Activated B cell treated with CpG ODN at 0.5 μM for 24 hours (primary cell): ENCODE measurements around the gene HOXB5. TPM values are rescaled to one million over a fixed set of nuclear protein-coding genes. Genes with fewer than 3 reads are reported as not detected.

Experiments
- ATAC-seq: fragments of 200-7000 bp; cut with Tn5 transposase; one replicate; pipeline ENCODE4 v1.10.0; 2021; ENCODE audit warnings: low read depth, mild to moderate bottlenecking, moderate library complexity
- CTCF ChIA-PET: fragments of 350-600 bp; sonication (Branson Sonifier 250); formaldehyde crosslinking; loops from one replicate; lab custom pipeline; 2021; ENCODE audit warnings: antibody characterized with exemption; lab: Charles Lee
- POLR2A ChIA-PET: fragments of 350-600 bp; sonication (Branson Sonifier 250); formaldehyde crosslinking; loops from one replicate; lab custom pipeline; 2021; ENCODE audit warnings: antibody characterized with exemption; lab: Charles Lee
- DNase-seq: peaks from one replicate; pipeline ENCODE4 v3.0.0; 2022
- H3K27ac Mint-ChIP-seq: one replicate; pipeline ENCODE4 v1.8.0; 2020; ENCODE audit warnings: mixed read lengths
- H3K27me3 Mint-ChIP-seq: one replicate; pipeline ENCODE4 v1.8.0; 2021; ENCODE audit warnings: mixed read lengths
- H3K36me3 Mint-ChIP-seq: one replicate; pipeline ENCODE4 v1.8.0; 2021; ENCODE audit warnings: low read depth, mixed read lengths
- H3K4me1 Mint-ChIP-seq: one replicate; pipeline ENCODE4 v1.8.0; 2021; ENCODE audit warnings: mixed read lengths
- H3K4me3 Mint-ChIP-seq: one replicate; pipeline ENCODE4 v1.8.0; 2020; ENCODE audit warnings: mild to moderate bottlenecking, mixed read lengths
- H3K9me3 Mint-ChIP-seq: one replicate; pipeline ENCODE4 v1.8.0; 2020; ENCODE audit warnings: mixed read lengths
- intact Hi-C: fragments of 100-400 bp; cut with micrococcal nuclease; formaldehyde crosslinking; loops from one replicate; pipeline ENCODE4 v1.15.1; 2024
- total RNA-seq: library from RNA; stranded (reverse); gene quantifications from 2 replicates; pipeline ENCODE4 v1.2.3, GENCODE V29; 2022
- TF ChIP-seq, protein P1 (sequence below): fragments of 200-600 bp; IDR thresholded peaks from one replicate; pipeline ENCODE4 v1.8.0; 2022; ENCODE audit warnings: antibody characterized with exemption, mild to moderate bottlenecking

HOXB5 gene
- total RNA-seq, 1 donor from 2014 or later: not detected

DNA sequence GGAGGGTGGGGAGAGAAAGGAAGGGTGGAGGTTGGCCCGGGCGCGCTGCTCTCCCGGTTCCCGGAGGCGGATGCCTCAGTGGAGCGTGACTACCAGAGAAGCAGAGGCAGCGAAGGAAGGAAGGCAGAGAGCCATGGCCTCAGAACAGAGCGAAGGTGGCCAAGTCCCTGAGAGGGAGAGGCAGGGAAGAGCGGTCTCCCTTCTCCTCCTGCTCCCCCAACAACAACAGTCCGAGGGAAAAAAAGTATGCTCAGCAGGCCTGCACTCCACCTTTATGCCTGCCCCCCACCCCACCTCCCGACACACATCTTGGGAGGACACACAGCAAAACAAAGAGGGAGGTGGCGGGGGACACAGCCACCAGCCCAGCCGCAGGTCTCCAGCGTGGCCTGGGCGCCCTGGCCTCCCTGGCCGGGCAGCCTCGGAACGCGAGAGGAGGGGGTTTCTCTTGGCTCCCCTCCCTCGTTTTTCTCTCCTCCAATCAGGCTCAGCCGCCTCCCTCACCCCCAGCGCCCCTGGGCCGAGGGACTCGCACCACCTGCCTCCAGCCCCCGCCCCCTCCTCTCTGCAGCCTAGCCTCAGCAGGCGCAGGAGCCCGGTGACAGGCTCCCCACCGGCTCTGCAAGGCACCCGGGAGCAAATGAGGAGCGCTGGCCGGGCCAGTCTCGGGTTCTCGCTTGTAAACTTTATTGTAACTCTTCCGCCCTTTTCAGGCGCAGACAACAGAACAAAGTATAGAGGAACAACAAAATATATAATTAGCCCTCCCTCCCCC lies 18.3 kb upstream of the HOXB5 start:
- CTCF ChIA-PET: no interaction called here
- DNase-seq: no peak
- H3K27me3 Mint-ChIP-seq: peaks cover 49% of the 10 kb centered on the region
- no peak overlapping the region for H3K27ac Mint-ChIP-seq
- H3K36me3 Mint-ChIP-seq: peaks cover 7% of the 10 kb centered on the region
- intact Hi-C loops: loop anchor here (1.0 to 10.0 kb wide), 6 partner anchors 15 to 767 kb away; partner anchors contain the start of genes HOXB4, IGF2BP1 and SCRN2
- peaks cover 37% of the 10 kb centered on the region for H3K4me1 Mint-ChIP-seq
- H3K4me3 Mint-ChIP-seq: peak overlapping the region; percentile 95
- TF ChIP-seq, protein P1, sequence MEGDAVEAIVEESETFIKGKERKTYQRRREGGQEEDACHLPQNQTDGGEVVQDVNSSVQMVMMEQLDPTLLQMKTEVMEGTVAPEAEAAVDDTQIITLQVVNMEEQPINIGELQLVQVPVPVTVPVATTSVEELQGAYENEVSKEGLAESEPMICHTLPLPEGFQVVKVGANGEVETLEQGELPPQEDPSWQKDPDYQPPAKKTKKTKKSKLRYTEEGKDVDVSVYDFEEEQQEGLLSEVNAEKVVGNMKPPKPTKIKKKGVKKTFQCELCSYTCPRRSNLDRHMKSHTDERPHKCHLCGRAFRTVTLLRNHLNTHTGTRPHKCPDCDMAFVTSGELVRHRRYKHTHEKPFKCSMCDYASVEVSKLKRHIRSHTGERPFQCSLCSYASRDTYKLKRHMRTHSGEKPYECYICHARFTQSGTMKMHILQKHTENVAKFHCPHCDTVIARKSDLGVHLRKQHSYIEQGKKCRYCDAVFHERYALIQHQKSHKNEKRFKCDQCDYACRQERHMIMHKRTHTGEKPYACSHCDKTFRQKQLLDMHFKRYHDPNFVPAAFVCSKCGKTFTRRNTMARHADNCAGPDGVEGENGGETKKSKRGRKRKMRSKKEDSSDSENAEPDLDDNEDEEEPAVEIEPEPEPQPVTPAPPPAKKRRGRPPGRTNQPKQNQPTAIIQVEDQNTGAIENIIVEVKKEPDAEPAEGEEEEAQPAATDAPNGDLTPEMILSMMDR: no peak
- POLR2A ChIA-PET: interaction anchor here (0.7 to 1.0 kb wide), 3 partner anchors 134 to 564 kb away, joined by 4 to 13 read pairs (median 6); partner anchors contain the start of gene NFE2L1
- ATAC-seq: no peak
- H3K9me3 Mint-ChIP-seq: no peaks in the 10 kb centered on the region

DNA sequence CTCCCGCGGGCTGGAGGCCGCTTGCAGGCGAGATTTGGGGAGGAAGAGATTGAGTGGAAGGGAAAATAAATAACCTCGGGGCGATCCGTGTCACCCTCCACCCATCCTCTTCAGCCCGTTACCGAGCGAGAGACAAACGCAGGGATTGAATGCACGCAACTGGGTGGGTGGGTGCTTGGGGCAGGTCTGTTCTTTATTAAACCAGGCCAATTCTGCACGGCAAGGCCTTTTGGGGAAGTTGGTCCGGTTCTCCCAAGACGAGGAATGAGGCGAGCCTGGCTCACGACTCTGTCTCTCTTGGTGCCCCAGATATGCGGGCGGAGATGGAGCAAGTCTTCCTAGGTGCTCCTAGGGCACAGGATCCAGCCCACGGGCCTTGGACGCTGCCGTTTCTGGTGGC lies 17.6 kb upstream of the HOXB5 start:
- H3K27ac Mint-ChIP-seq: peak overlapping the region; percentile 59
- ChIA-PET POLR2A (no interaction called here), CTCF (no interaction called here)
- H3K4me1 Mint-ChIP-seq: peaks cover 37% of the 10 kb centered on the region
- H3K9me3 Mint-ChIP-seq: no peaks in the 10 kb centered on the region
- TF ChIP-seq, protein P1: no peak
- H3K36me3 Mint-ChIP-seq: peaks cover 7% of the 10 kb centered on the region
- H3K27me3 Mint-ChIP-seq: peaks cover 48% of the 10 kb centered on the region
- peak overlapping the region; percentile 95 for H3K4me3 Mint-ChIP-seq
- intact Hi-C loops: loop anchor here (1.0 to 10.0 kb wide), 4 partner anchors 33 to 766 kb away; partner anchors contain the start of genes HOXB4, IGF2BP1 and SCRN2
- no peak for ATAC-seq
- no peak for DNase-seq

DNA sequence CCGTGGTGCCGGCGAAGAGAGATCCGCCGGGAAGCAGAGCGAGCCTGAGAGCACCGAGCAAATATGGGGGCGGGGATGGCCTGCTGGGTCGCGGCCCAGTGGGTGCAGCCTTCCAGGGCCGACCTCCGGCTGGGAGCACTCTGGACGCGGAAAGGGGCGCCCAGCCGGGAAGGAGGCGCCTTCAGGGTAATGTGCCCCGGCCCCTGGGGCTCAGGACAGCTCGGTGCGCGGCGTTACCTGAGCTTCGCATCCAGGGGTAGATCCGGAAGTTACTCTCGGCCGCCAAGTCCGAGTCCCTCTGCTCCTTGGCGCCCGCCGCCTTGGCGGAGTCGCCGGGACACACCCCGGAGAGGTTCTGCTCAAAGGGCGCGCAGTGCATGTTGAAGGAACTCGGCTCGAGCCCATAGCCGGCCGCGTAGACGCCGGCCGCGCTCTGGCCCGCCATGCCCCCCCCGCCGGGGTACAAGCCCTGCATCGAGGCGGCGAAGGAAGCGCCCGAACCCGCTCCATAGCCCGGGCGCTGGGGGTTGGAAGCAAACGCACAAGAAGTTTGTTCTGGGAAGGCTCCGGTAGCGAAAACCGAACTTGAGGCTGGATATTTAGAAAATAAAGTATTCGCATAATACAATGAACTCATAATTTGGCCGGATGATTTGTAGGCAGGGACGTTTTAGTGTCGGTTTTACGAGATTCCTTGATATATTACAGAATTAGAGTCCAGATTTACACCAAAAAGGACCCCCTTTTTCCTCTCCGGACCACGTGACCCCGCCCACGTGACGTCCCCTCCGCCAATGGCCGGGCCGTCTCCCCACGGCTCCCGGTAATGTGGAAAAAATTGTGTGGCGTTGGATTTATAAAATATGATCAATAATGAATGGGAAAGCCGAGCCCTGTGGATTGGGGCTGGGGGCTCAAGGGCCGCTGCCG lies 17.0 kb upstream of the HOXB5 start, which contains the start of gene HOXB7:
Gene HOXB7 (minus strand): TSS at position 736 of the 930 bp plus-strand sequence. CDS start 99 bp downstream, at position 637.
- CTCF ChIA-PET: interaction anchor here (2.7 kb wide), 1 partner anchor 9 kb away, joined by 16 read pairs; no protein-coding TSS in a partner anchor
- POLR2A ChIA-PET: interaction anchor here (0.6 to 0.7 kb wide), 3 partner anchors 9 to 562 kb away, joined by 3 to 5 read pairs (median 5); no protein-coding TSS in a partner anchor
- Mint-ChIP-seq H3K36me3 (peaks cover 7% of the 10 kb centered on the region), H3K27me3 (peaks cover 42% of the 10 kb centered on the region), H3K9me3 (no peaks in the 10 kb centered on the region), H3K27ac (peak within 1 kb of the TSS; percentile 59), H3K4me1 (peaks cover 37% of the 10 kb centered on the region), H3K4me3 (peak within 1 kb of the TSS; percentile 95)
- TF ChIP-seq, protein P1: no peak
- ATAC-seq (peak; percentile 43), DNase-seq (peak; percentile 68)
- intact Hi-C loops: loop anchor here (1.0 to 10.0 kb wide), 4 partner anchors 32 to 766 kb away; partner anchors contain the start of genes HOXB4, IGF2BP1 and SCRN2

DNA sequence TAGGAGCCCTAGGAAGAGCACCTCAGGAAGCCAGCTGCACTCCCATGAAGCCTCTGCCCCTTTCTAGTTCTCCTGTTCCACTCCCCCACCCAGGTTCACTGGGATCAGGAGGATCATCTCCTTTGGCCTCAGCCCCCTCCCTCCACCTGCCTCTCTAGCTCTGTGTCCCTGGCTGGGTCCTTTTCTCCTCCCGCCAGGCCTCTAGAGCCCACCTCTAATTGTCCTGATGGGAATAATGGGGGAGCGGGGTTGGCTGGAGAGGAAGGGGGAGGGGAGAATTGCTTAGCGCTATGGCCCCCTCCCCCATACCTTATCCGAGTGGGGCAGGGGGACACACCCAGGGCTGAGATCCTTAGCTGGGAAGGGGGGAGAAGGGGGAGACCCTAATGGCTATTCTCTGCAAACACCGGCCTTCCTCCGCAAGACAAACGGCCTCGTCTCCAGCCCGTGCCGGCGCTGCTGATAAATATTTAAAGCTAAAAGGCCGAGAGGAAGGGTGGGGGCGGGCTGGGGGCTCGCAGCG lies 16.2 kb upstream of the HOXB5 start:
- POLR2A ChIA-PET: interaction anchor here (0.6 to 0.7 kb wide), 3 partner anchors 8 to 561 kb away, joined by 3 to 5 read pairs (median 5); no protein-coding TSS in a partner anchor
- CTCF ChIA-PET: interaction anchor here (2.7 kb wide), 1 partner anchor 10 kb away, joined by 16 read pairs; no protein-coding TSS in a partner anchor

More for the DNA sequence above, 16.2 kb upstream of the HOXB5 start:
- TF ChIP-seq, protein P1: no peak
- Mint-ChIP-seq H3K9me3 (no peaks in the 10 kb centered on the region), H3K27ac (no peak overlapping the region), H3K27me3 (peaks cover 40% of the 10 kb centered on the region), H3K4me1 (peaks cover 35% of the 10 kb centered on the region), H3K4me3 (peak overlapping the region; percentile 95), H3K36me3 (peaks cover 7% of the 10 kb centered on the region)
- DNase-seq (no peak), ATAC-seq (no peak)
- intact Hi-C loops: loop anchor here (5.0 to 10.0 kb wide), 3 partner anchors 137 to 765 kb away; partner anchors contain the start of genes IGF2BP1 and SCRN2
